ENCODE measurements around the gene TMEM238L. TPM values are rescaled to one million over a fixed set of nuclear protein-coding genes. Genes with fewer than 3 reads are reported as not detected.

TMEM238L gene
- total RNA-seq, 2 donors from 2014 or later, result not detected

DNA sequence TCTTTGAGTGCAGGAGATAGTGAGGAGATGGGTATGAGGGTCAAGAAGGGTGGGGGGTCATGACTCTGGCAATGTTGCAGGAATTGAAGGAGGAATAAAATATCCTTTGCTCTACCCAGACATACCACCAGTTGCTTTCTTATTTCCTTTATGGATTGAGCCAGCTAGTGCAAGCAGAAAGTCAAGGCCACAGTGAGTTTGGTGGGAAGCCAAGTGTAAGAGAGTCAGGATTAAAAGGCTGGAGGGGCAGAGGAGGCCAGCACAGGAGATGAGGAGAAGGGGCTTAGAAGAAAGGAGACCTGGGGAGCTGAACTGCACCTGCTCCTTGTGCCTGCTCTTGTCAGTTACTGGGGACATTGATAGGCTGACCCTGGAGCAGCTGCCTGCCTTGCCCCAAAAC, 17.9 kb upstream of the TMEM238L start:
- no peak overlapping the region for H3K4me3 Mint-ChIP-seq
- H3K27ac Mint-ChIP-seq, result no peak overlapping the region
- DNase-seq (ENCODE audit: low spot score), result no peak
- no peaks in the 10 kb centered on the region for H3K9me3 Mint-ChIP-seq
- ATAC-seq, result no peak
- H3K36me3 Mint-ChIP-seq, result no peaks in the 10 kb centered on the region
- no peaks in the 10 kb centered on the region for H3K4me1 Mint-ChIP-seq (ENCODE audit: low read depth in 2 of 2)
- H3K27me3 Mint-ChIP-seq, result peaks cover 6% of the 10 kb centered on the region in 2 donors

DNA sequence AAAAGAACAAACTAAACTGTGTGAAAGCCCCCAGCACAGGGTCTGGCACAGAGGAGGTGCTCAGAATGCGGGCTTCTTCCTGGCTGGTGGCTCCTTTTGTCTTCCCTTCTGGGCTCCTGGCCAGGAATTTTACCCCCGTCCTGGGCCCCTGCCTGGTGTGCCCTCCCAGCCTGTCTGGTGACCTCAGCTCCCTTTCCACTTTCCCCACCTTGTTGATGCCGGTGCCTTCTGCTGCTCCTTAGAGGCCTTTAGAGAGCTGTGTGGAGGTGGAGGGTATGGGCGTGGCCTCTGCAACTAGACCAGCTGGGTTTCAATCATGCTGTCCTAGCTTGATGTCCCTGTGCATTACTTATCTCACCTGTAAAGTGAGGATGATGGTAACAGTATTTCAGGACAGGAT, 17.2 kb upstream of the TMEM238L start:
- Mint-ChIP-seq H3K36me3 (no peaks in the 10 kb centered on the region), H3K27ac (no peak overlapping the region), H3K4me1 (ENCODE audit: low read depth in 2 of 2) (no peaks in the 10 kb centered on the region), H3K4me3 (no peak overlapping the region), H3K9me3 (no peaks in the 10 kb centered on the region), H3K27me3 (peaks cover 6% of the 10 kb centered on the region in 2 donors)
- no peak for DNase-seq (ENCODE audit: low spot score)
- no peak for ATAC-seq

DNA sequence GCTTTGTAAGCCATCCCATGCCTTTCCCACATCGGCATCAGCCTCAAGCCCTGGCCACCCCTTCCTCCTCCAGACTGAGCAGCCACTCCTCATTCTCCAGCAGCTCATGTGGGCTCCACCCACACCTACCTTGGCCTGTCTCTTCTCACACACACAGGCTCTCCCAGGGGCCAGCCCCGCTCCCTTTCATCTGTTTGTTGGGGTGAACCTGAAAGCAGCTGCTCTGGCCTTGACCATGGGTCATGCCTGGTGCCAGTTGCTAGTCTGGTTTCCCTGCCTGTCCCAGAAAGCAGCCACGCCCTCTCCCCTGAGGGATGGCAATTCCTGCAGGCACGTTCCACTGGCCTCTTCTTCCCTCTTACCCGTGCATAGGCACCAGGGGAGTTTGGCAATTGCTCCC, 11.4 kb upstream of the TMEM238L start:
- Mint-ChIP-seq H3K4me1 (ENCODE audit: low read depth in 2 of 2) (no peaks in the 10 kb centered on the region), H3K27ac (no peak overlapping the region), H3K9me3 (no peaks in the 10 kb centered on the region), H3K4me3 (no peak overlapping the region), H3K27me3 (peaks cover 15 to 28% of the 10 kb centered on the region in 2 donors), H3K36me3 (no peaks in the 10 kb centered on the region)
- no peak for DNase-seq (ENCODE audit: low spot score)
- no peak for ATAC-seq

GRCh38 chr17:10814075-10814474, 10.2 kb upstream of the TMEM238L start:
- H3K27me3 Mint-ChIP-seq, result peaks cover 15 to 34% of the 10 kb centered on the region in 2 donors
- H3K27ac Mint-ChIP-seq, result no peak overlapping the region
- no peaks in the 10 kb centered on the region for H3K36me3 Mint-ChIP-seq
- H3K9me3 Mint-ChIP-seq, result no peaks in the 10 kb centered on the region
- no peak overlapping the region for H3K4me3 Mint-ChIP-seq
- ATAC-seq, result no peak
- DNase-seq (ENCODE audit: low spot score), result no peak
- no peaks in the 10 kb centered on the region for H3K4me1 Mint-ChIP-seq (ENCODE audit: low read depth in 2 of 2)

DNA sequence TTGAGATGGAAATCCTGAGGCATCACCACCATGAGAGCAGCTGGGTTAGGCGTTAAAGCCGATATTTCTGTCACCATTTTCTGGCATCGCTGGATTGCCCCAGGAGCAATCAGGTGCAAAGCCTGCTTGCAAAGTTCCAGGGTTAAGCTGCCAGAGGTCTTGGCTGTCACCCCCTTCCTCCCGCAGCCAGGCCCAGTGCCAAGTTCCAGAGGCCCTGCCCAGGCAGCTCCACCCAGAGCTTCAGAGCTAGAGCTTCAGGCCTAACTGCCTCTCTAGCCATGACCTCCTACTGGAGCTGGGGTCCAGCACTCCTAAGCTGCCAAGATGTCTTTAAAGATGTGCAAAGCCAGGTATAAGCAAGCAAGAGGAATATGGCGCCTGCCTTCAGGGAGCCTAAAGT, 8.8 kb upstream of the TMEM238L start:
- no peak overlapping the region for H3K4me3 Mint-ChIP-seq
- H3K27me3 Mint-ChIP-seq, result peaks cover 15 to 34% of the 10 kb centered on the region in 2 donors
- no peaks in the 10 kb centered on the region for H3K9me3 Mint-ChIP-seq
- ATAC-seq, result no peak
- no peaks in the 10 kb centered on the region for H3K36me3 Mint-ChIP-seq
- H3K27ac Mint-ChIP-seq, result no peak overlapping the region
- no peaks in the 10 kb centered on the region for H3K4me1 Mint-ChIP-seq (ENCODE audit: low read depth in 2 of 2)
- DNase-seq (ENCODE audit: low spot score), result no peak

DNA sequence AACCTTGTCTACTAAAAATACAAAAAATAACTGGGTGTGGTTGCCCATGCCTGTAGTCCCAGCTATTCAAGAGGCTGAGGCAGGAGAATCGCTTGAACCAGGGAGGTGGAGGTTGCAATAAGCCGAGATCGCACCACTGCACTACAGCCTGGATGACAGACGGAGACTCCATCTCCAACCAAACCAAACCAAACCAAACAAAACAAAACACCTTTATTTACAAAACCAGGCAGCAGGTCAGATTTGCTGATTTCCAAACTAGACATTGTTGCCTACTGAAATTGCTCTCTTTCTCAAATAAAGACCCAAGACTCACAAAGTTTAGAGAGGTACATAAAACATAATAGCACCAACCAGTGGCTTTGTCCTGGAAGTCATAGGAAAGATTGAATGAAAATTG, 5.7 kb upstream of the TMEM238L start:
- ATAC-seq (no peak), DNase-seq (ENCODE audit: low spot score) (no peak)
- Mint-ChIP-seq H3K27ac (no peak overlapping the region), H3K36me3 (no peaks in the 10 kb centered on the region), H3K9me3 (no peaks in the 10 kb centered on the region), H3K27me3 (peaks cover 14 to 28% of the 10 kb centered on the region in 2 donors), H3K4me3 (no peak overlapping the region), H3K4me1 (ENCODE audit: low read depth in 2 of 2) (no peaks in the 10 kb centered on the region)

DNA sequence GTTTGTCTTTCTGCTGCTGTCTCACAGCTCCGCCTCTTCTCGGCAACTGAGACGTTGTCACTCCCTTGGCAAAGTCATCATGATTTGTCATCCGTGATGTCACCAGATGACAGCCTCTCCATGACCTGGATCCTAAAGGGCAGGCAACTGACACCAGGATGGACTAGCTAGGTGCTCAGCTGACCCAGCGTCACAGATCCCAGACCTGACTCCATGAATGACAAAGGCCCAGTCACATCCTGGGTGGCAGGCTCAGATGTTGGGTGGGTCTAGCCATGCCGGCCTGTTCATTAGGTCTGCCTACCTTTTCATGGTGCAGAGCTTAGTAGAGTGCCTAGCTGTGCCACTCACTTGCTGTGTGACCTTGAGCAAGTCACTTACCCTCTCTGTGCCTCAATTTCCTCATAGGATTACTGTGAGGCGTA, 3.8 kb upstream of the TMEM238L start:
- H3K4me3 Mint-ChIP-seq, result no peak overlapping the region
- DNase-seq (ENCODE audit: low spot score), result no peak
- no peak overlapping the region for H3K27ac Mint-ChIP-seq
- H3K9me3 Mint-ChIP-seq, result no peaks in the 10 kb centered on the region
- H3K27me3 Mint-ChIP-seq, result peaks cover 14 to 22% of the 10 kb centered on the region in 2 donors
- H3K36me3 Mint-ChIP-seq, result no peaks in the 10 kb centered on the region
- no peak for ATAC-seq
- H3K4me1 Mint-ChIP-seq (ENCODE audit: low read depth in 2 of 2), result no peaks in the 10 kb centered on the region

GRCh38 chr17:10806545-10807262, 2.8 kb upstream of the TMEM238L start:
- Mint-ChIP-seq H3K27me3 (peaks cover 11 to 15% of the 10 kb centered on the region in 2 donors), H3K9me3 (no peaks in the 10 kb centered on the region), H3K4me1 (ENCODE audit: low read depth in 2 of 2) (no peaks in the 10 kb centered on the region), H3K36me3 (no peaks in the 10 kb centered on the region), H3K27ac (no peak overlapping the region), H3K4me3 (no peak overlapping the region)
- ATAC-seq (no peak), DNase-seq (ENCODE audit: low spot score) (no peak)

DNA sequence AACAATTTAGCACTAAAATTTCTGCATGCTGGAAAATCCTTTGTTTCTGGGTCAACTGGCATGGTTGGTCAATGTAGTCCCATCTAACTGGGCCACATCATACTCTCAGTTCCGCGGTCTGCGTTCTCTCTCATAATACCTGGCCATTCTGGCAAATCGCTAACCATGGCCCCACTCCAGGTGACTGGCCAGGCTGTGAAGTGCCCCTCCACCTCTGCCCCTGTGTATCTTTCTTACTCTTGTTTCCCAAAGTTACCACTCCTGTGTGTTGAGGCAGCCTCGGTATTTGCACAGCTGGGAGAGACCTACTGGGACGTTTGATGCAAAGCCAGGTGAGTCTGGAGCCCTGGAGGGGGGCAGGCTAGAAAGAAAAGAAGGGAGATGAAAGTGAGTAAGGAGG, 2.0 kb upstream of the TMEM238L start:
- Mint-ChIP-seq H3K9me3 (no peaks in the 10 kb centered on the region), H3K36me3 (no peaks in the 10 kb centered on the region), H3K27me3 (peaks cover 8 to 9% of the 10 kb centered on the region in 2 donors), H3K27ac (no peak overlapping the region), H3K4me3 (no peak overlapping the region), H3K4me1 (ENCODE audit: low read depth in 2 of 2) (no peaks in the 10 kb centered on the region)
- DNase-seq (ENCODE audit: low spot score) (no peak), ATAC-seq (no peak)

- DNase-seq (ENCODE audit: low spot score) (no peak), ATAC-seq (no peak)
- no peak overlapping the region for H3K27ac Mint-ChIP-seq
- no peak overlapping the region for H3K4me3 Mint-ChIP-seq
- H3K4me1 Mint-ChIP-seq (ENCODE audit: low read depth in 2 of 2), result no peaks in the 10 kb centered on the region
- no peaks in the 10 kb centered on the region for H3K9me3 Mint-ChIP-seq
- H3K27me3 Mint-ChIP-seq, result peaks cover 0 to 2% of the 10 kb centered on the region in 2 donors
- no peaks in the 10 kb centered on the region for H3K36me3 Mint-ChIP-seq
Measured at GRCh38 chr17:10804546-10804945, 647 bp upstream of the TMEM238L start.

DNA sequence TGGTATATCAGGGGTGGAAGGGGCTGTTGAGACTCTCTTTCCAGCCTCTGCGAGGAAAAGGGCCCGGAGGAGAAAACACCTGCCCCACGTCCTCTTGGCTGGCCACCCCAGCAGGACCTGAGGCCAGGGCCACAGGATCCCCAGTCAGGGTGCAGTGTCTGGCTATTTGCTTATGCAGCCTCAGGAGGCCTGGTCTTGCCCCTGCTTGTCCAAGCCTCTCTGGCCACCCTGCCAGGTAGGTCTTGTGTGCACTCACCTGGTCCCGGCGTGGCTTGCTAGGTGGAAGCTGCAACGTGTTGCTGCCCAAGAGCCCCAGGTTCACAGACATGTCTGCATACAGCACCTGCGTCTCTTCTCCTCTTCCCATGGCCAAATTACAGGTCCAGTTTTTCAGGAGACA, 549 bp downstream of the TMEM238L start:
- Mint-ChIP-seq H3K27ac (no peak overlapping the region), H3K36me3 (no peaks in the 10 kb centered on the region)
- peak in 1 of 2 donors; percentile 12 for ATAC-seq

GRCh38 chr17:10802496-10803284, 1.2 kb downstream of the TMEM238L start:
- H3K27ac Mint-ChIP-seq, result no peak overlapping the region
- no peaks in the 10 kb centered on the region for H3K9me3 Mint-ChIP-seq
- H3K4me1 Mint-ChIP-seq (ENCODE audit: low read depth in 2 of 2), result no peaks in the 10 kb centered on the region
- no peak overlapping the region for H3K4me3 Mint-ChIP-seq
- no peaks in the 10 kb centered on the region for H3K36me3 Mint-ChIP-seq
- H3K27me3 Mint-ChIP-seq, result peaks cover 0 to 2% of the 10 kb centered on the region in 2 donors
- ATAC-seq, result no peak
- no peak for DNase-seq (ENCODE audit: low spot score)

More for the DNA sequence above, 549 bp downstream of the TMEM238L start:
- Mint-ChIP-seq H3K27me3 (peaks cover 0 to 2% of the 10 kb centered on the region in 2 donors), H3K4me1 (ENCODE audit: low read depth in 2 of 2) (no peaks in the 10 kb centered on the region), H3K4me3 (no peak overlapping the region), H3K9me3 (no peaks in the 10 kb centered on the region)
- DNase-seq (ENCODE audit: low spot score), result no peak

DNA sequence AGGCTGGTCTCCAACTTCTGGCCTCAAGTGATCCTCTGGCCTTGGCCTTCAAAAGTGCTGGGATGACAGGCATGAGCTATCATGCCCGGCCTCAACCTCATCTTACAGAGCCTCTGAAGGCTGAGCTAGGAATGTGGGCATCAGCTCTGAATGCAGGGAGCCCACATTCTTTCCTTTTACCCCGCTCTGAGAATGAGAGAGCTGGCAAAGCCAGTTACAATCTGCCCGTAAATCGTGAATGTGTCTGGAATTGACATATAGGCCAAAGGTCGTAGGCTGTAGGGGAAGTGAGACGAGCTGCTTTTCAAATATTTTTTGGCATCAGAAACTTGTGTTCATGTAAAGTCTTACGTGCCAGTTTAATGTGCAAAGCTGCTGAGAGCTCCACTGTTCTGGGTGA, 4.5 kb downstream of the TMEM238L start:
- ATAC-seq (no peak), DNase-seq (ENCODE audit: low spot score) (no peak)
- Mint-ChIP-seq H3K27me3 (no peaks in the 10 kb centered on the region), H3K27ac (no peak overlapping the region), H3K36me3 (no peaks in the 10 kb centered on the region), H3K4me3 (no peak overlapping the region), H3K4me1 (ENCODE audit: low read depth in 2 of 2) (no peaks in the 10 kb centered on the region), H3K9me3 (no peaks in the 10 kb centered on the region)

DNA sequence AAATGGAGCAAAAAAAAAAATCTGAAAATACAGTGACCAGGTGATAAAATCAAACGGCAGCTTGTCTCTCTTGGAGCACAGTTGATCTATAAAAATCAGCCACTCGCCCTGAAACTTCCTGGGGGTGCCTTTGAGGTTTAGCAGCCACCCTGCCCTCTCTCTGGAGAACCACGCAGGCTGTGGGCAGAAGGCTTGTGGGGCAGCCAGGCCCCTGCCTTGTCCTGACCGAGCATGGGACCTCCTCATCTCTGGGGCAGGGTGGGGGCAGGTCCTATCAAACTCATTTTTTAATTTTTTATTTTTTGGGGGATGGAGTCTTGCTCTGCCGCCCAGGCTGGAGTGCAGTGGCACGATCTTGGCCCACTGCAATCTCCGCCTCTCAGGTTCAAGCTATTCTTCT, 5.0 kb downstream of the TMEM238L start:
- no peak for ATAC-seq
- Mint-ChIP-seq H3K36me3 (no peaks in the 10 kb centered on the region), H3K27me3 (no peaks in the 10 kb centered on the region), H3K27ac (no peak overlapping the region), H3K4me3 (no peak overlapping the region), H3K4me1 (ENCODE audit: low read depth in 2 of 2) (no peaks in the 10 kb centered on the region), H3K9me3 (no peaks in the 10 kb centered on the region)
- no peak for DNase-seq (ENCODE audit: low spot score)

All from natural killer cell treated with Interleukin-12 subunit alpha and Interleukin-12 subunit beta and Interleukin-15 and Interleukin-18, amount 100 ng/mL, for 72 hours (primary cell).